Epithelial cell of proximal tubule (primary cell): ENCODE results near the gene ESPNL. TPM values are rescaled to one million over a fixed set of nuclear protein-coding genes. Genes with fewer than 3 reads are reported as not detected.

Experiments used
- DNase-seq: peaks from one replicate; pipeline ENCODE4 v3.0.0-alpha.2; 2011; ENCODE audit warnings: low read depth
- H3K4me3 ChIP-seq: 2 replicates; pipeline ENCODE4 v1.5.1; 2011; ENCODE audit warnings: low read depth, mild to moderate bottlenecking, low read length
- CTCF ChIP-seq: conservative IDR thresholded peaks from 2 replicates; pipeline ENCODE4 v1.5.1; 2012; ENCODE audit warnings: low read depth, mild to moderate bottlenecking, low read length
- total RNA-seq: library from RNA; depleted of rRNA; stranded (reverse); fragments of >200 nt; gene quantifications from 2 replicates; pipeline ENCODE4 v1.2.3, GENCODE V29; 2015

Gene ESPNL
- total RNA-seq, 1 donor from 2014 or later, result 2.7 TPM

DNA sequence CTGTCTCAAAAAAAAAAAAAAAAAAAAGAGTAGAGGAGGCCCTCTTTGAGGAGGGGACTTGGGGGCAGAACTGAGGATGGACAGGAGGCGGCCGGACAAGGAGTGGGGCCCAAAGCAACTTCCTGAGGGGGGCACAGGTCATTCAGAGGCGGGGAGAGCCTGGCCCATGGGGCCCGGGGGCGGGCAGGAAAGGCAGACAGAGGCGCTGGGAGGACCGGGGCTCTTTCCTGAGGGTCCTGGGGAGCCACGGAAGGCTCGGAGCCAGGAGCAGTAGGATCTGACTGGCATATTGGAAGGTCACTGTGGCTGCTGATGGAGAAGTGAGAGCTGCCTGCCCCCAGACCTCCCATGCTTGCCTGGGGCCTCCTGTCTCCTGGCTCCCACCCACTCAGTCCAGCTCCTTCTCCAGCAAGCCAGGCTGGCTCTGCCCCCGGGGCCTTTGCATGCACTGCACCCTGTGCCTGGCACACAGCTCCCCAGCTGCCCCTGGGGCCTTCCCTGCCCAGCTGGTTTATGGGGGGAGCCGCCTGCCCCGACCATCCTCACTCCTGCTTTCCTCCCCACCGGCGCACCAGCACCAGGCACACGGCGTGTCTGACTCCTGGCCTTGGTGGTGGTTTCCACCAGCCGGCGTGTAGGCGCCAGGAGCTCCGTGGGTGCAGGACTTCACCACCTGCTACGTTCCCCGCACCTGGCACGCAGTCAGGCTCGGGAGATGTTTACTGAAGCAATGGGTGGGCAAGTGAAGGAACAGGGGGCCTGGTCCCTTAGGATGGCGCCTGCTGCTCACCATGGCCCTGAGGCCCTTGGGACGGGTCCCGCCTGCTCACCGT lies 5.6 kb downstream of the ESPNL start:
- no peak for TF ChIP-seq CTCF
- H3K4me3 ChIP-seq, result no peak overlapping the region
- no peak for DNase-seq

DNA sequence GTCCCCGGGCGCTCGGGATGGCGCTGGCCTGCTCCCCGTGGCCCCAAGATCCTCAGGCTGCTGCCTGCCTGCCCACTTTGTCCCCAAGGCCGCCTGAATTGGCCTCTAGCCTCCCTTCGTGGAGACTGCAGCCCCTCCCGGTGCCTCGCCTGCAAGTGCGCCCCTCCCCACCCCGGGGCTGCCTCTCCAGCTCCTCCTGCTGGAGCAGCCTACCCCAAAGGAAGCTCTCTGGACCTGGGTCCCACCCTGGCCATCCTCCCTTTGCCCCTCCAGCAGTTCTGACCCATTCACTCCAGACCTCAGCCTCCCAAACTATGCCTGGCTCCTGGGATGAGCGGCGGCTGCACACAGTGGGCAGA lies 6.2 kb downstream of the ESPNL start:
- TF ChIP-seq CTCF, result peak; percentile 18
- no peak for DNase-seq
- no peak overlapping the region for H3K4me3 ChIP-seq

GRCh38 chr2:238106698-238107524 lies 6.8 kb downstream of the ESPNL start:
- peak; percentile 54 for TF ChIP-seq CTCF
- H3K4me3 ChIP-seq, result peak overlapping the region; percentile 52
- DNase-seq, result no peak

DNA sequence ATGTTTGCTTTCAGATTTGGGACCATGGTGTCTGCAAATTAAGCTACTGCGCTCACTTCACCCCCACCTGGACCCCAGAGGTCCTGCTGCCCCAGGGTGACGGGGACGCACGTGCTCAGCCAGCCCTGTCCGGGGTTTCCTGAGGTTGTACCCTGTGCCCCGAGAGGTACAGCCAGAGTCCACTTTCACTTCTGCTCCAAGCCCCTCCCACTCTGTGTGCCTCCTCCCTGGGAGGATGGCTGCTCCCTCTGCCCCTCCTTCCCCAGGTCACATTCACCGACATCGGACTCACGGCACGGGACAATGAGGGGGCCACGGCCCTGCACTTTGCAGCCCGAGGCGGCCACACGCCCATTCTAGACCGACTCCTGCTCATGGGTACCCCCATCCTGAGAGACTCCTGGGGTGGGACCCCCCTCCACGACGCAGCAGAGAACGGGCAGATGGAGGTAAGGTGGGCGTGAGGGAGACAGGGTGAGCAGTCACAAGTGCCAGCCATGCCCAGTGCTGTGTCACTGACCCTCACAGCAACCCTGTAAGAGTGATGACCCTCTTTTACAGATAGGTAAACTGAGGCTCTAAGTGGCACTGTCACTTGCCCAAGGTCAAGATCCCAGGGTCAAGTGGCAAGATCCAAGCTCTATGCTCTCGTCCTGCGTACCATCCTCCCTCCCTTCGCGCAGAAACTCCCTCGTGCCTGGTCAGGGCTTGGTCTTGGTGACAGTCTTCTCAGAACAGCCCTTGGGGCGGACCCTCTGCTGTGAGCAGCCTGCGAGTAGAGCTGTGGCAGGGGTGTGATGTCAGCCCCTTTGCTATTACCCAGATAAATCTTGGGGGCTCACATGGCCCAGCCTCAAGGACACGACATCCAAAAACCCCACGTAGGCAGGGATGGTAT lies 7.6 kb downstream of the ESPNL start:
- no peak for TF ChIP-seq CTCF
- peak overlapping the region; percentile 52 for H3K4me3 ChIP-seq
- DNase-seq, result no peak

DNA sequence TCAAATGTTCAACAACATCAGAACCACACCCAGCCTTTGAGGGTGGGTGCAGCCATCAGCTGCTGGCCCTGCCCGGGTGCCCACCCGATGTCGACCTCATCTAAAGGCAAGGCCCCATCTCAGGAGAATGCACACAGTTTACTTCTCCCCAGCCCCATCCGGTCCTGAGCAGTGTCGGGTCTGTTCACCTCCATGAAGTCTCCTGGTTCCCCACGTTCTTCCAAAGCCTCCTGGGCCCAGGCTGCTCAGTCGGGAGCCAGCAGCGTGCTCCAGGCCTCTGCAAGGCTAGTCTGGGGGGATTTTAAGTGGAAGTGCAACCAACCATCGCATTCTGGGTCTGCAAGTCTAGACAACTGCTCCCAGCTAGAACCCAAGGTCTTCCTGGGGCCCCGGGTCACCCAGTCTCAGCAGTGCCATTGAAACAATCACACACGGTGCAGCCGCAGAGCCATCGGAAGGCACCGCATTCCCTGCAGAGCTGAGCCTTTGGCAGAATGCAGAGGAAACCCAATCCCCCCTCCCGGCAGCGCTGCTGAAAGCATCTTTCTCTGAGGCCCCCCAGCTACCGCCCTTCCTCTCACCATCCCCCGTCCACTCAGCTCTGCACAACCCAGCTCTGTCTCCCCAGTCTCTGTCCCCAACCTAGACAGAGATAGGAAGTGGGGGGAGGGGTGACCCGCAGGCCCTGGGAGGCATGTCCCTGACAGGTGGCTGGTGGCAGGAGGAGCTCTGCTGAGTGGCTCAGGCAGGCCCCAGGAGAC lies 8.5 kb downstream of the ESPNL start:
- H3K4me3 ChIP-seq, result no peak overlapping the region
- no peak for TF ChIP-seq CTCF
- DNase-seq, result no peak

- no peak for TF ChIP-seq CTCF
- DNase-seq, result no peak
- H3K4me3 ChIP-seq, result no peak overlapping the region
These were observed 13.5 kb downstream of the ESPNL start for GRCh38 chr2:238113611-238114010.
